ENCODE results near the gene B4GALNT1. TPM values are rescaled to one million over a fixed set of nuclear protein-coding genes. Genes with fewer than 3 reads are reported as not detected.

The B4GALNT1 gene
- total and polyA plus RNA-seq, 9 of the 15 experiments (the other 6 are each of a cell fraction or from before 2014, with no cell fraction given) = 1.0 to 32.2 (median 9.8) TPM

- WGBS (ENCODE audit: insufficient coverage, low coverage, missing lambda C conversion rate) = 72% methylated on average over 13 of the region's 13 CpGs
- H3K4me1 ChIP-seq (replicated peaks in 1 of 2; ENCODE audit: control insufficient read depth in 2 of 2, insufficient read depth in 2 of 2, low read length in 2 of 2) = peaks cover 34 to 41% of the 10 kb centered on the region in 2 experiments
- H3K36me3 ChIP-seq (ENCODE audit: control insufficient read depth, insufficient read depth, low read length) = peaks cover 11% of the 10 kb centered on the region; the same call in 2 of the 3 replicates
- H3K79me2 ChIP-seq (ENCODE audit: control insufficient read depth, insufficient read depth, low read length) = no peaks in the 10 kb centered on the region
- H3K27ac ChIP-seq (ENCODE audit: extremely low read depth, low read depth, low read length) = no peak overlapping the region
- in situ Hi-C loops (cut with MboI) = no loop called here
- H3K4me2 ChIP-seq (ENCODE audit: insufficient read depth, low read length) = no peak overlapping the region
- H3K9me3 ChIP-seq (replicated peaks; ENCODE audit: control insufficient read depth, insufficient read depth, low read depth, low read length) = no peaks in the 10 kb centered on the region
- CTCF ChIA-PET (ENCODE audit: low intra/inter-chr PET ratio) = interaction anchor here (2.7 kb wide), 1 partner anchor 38 kb away, joined by 36 read pairs; no protein-coding TSS in a partner anchor
- H3K4me3 ChIP-seq = no peak overlapping the region
- FAIRE-seq = no peak
- DNase-seq (ENCODE audit: extremely low read depth in 1 of 4, low spot score in 3 of 4) = no peak
- no peak for ATAC-seq
- intact Hi-C loops (cut with micrococcal nuclease) = loop anchor here (5.0 kb wide), 1 partner anchor 98 kb away; the partner anchor contains the start of genes DDIT3 and MBD6
- no peak overlapping the region for H2AFZ ChIP-seq (ENCODE audit: low read depth, low read length)
- H3K9me1 ChIP-seq (ENCODE audit: control insufficient read depth, insufficient read depth, low read length) = no peaks in the 10 kb centered on the region
- BruUV-seq (replicated peaks) = no TSS peak
- no peak overlapping the region for H3K9ac ChIP-seq (ENCODE audit: insufficient read depth in 1 of 2, low read depth in 2 of 2, low read length in 2 of 2)
- H4K20me1 ChIP-seq (replicated peaks; ENCODE audit: control insufficient read depth, insufficient read depth, low read length) = no peaks in the 10 kb centered on the region
- H3K27me3 ChIP-seq (ENCODE audit: control insufficient read depth in 2 of 2, insufficient read depth in 2 of 2, low read length in 2 of 2) = no peaks in the 10 kb centered on the region
- POLR2A ChIA-PET = interaction anchor here (0.7 to 1.4 kb wide), 8 partner anchors 8 to 256 kb away, joined by 3 to 6 read pairs (median 4); partner anchors contain the start of genes ARHGEF25, B4GALNT1, DDIT3 and TSPAN31
- TF ChIP-seq SMAD3 (CRISPR knock-in tag; conservative IDR thresholded peaks at IDR 0.05) (no peak), CHD7 (IDR thresholded peaks at IDR 0.05; ENCODE audit: low read depth, low read length) (no peak), GATAD2B (IDR thresholded peaks at IDR 0.05; ENCODE audit: borderline replicate concordance) (no peak), DDX20 (tag; IDR thresholded peaks at IDR 0.05; ENCODE audit: low read depth) (no peak), RBFOX2 (IDR thresholded peaks at IDR 0.05; ENCODE audit: low read depth, low read length) (no peak), EHMT2 (IDR thresholded peaks at IDR 0.05) (no peak), SMARCA5 (IDR thresholded peaks at IDR 0.05) (no peak), NCOA4 (IDR thresholded peaks at IDR 0.05; ENCODE audit: partially characterized antibody) (no peak), KHSRP (IDR thresholded peaks at IDR 0.05) (no peak)
- TF ChIP-seq, protein P1, sequence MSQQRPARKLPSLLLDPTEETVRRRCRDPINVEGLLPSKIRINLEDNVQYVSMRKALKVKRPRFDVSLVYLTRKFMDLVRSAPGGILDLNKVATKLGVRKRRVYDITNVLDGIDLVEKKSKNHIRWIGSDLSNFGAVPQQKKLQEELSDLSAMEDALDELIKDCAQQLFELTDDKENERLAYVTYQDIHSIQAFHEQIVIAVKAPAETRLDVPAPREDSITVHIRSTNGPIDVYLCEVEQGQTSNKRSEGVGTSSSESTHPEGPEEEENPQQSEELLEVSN (IDR thresholded peaks at IDR 0.05; ENCODE audit: borderline replicate concordance in 1 of 2, extremely low read depth in 1 of 2, insufficient read depth in 1 of 2, insufficient read length in 1 of 2, low read depth in 1 of 2, low read length in 1 of 2, poor library complexity in 1 of 2, severe bottlenecking in 1 of 2) = no peak
Observed at GRCh38 chr12:57620245-57620935, 12.6 kb downstream of the B4GALNT1 start.
